Putamen (tissue), 1 donor: Measurements from ENCODE around the gene EML4.
"Not testable (repeated sequence)": the region's sequence is repeated elsewhere in the genome, so short reads cannot be mapped to it uniquely, and the experiment has no call there.

ENCODE experiments used
- DNase-seq: peaks from one replicate; pipeline ENCODE4 v3.0.0-alpha.2; 2016; ENCODE audit warnings: low spot score

Gene EML4

DNA sequence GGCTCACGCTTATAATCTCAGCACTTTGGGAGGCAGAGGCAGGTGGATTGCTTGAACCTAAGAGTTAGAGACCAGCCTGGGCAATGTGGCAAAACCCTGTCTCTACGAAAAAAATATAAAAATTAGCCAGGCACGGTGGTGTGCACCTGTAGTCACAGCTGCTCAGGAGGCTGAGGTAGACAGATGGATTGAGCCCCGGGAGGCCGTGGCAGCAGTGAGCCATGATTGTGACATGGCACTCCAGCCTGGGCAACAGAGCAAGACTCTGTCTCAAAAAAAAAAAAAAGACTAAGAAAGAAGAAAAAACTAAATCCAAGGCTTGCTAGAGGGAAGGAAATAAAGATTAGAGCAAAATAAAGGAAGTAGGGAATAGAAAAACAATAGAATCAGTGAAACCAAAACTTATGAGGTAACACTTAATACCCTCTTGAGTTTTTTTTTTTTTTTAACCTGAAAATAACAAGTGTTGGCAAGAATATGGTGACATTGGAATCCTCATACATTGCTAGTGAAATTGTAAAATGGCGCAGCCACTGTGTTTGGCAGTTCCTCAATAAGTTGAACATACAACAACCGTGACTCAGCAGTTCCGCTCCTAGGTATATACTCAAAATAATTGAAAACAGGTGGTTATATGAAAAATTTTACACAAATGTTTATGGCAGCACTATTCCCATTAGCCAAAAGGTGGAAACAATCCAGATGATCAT is 85.2 kb downstream of the EML4 start:
- DNase-seq, result no peak

DNA sequence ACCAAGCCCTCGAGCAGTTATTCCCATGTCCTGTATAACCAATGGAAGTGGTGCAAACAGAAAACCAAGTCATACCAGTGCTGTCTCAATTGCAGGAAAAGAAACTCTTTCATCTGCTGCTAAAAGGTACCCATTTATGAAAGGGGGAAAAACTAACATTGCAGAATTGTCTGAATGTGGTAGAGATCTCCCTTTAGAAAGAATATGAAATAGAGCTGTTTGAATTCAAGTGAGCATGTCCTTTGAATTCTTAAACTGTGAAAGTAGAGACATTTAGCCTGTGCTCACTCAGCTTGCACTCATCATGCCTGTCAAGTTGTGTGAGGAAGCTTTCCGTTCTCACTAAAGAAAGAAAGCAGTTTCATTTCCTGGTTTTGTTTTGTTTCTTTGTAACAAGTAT is 87.4 kb downstream of the EML4 start:
- DNase-seq, result no peak

DNA sequence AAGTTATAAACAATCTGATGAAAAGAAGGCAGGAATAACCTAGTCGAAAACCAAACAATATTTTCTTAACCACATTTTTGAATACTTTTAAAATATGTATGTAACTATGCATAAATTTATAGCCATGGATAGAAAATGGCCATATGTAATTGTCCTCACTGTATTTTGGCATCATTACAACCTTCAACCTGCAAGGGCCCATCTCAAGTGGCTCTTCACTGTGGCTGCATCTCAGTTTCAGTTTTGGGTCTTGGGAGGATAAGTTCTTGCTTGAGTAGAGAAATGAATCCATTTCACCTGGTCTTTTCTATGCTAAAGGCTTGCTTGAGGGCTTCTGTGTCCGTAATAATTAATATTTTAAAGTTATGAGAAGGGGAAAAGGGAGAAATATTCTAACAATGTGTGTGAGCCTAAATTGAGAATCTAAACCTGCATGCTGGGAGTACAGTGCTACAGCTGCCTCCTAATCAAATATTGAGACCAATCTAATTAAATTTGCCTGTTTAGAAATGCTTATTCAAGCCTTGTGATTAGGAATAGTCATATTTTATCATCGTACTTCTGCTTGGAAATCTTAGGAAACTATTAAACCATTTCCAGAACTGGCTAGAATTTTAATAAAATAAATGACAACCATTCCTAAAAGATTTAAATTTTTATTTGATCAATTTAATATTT is 92.5 kb downstream of the EML4 start:
- DNase-seq, result no peak

DNA sequence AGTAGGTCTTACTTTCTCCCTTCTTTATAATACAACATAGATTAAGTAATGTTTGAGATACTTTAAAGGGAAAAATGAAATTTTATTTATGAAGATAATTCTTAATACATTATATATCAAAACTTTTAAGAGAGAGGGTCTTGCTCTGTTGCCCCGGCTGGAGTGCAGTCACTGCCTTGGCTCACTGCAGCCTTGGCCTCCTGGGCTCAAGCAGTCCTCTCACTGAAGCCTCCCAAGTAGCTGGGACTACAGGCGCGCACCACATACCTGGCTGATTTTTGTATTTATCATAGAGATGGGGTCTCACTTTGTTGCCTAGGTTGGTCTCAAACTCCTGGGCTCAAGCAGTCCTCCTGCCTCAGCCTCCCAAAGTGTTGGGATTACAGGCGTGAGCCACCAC is 97.1 kb downstream of the EML4 start:
- no peak for DNase-seq

DNA sequence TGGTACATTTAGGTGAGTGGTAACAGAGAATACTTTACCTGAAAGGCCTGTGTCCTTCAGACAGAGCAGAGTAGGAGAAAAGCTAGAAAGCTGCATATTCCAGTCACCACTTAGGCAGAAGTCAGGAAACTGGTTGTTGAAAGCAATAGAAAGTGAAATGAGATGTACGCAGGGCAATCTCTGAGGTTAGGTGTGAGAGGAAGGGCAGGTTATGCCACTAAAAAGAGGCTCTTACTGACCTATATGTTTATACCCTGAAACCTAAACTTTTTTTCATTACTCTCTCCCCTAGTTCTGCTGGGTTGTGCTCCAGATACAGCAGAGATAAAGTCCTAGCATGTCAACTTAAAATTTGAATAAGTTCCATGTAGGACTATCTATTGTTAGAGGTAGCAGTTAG is 98.4 kb downstream of the EML4 start:
- no peak for DNase-seq

DNA sequence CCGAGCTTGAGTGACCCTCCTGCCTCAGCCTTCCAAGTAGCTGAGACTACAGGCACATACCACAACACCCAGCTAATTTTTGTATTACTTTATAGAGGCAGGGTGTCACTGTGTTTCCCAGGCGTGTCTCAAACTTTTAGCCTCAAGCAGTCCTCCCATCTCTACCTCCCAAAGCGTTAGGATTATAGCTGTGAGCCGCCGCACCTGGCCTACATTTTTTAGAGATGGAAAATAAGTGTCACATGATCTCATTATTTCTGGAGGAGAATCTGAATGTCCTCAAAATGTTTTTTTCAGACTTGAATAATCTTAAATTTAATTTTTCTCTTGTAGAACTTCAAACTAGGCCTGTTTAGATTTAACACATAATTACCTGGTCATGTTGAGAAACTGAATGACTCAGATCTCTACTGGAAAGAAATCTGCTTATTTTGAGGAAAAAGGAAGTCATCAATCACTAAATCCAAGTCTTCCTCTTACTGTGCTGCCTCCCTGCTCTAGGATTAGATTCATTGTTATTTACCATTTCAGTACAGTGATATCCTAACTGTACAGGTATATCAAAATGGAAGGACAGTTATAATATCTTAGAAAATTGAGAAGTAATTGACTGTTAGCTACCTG is 99.5 kb downstream of the EML4 start:
- DNase-seq, result no peak

DNA sequence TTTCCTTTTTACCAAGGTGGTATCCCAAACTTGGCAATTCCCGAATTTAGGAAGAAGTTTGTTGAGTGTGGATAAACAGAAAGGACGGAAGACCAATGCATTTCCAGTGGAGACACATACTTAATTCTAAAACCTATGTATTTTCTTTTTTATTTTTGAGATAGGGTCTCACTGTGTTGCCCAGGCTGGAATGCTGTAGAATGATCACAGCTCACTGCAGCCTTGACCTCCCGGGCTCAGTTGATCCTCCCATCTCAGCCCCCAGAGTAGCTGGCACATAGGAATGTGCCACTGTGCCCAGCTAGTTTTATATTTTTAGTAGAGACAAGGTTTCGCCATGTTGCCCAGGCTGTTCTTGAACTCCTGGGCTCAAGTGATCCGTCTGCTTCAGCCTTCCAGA is 101.6 kb downstream of the EML4 start:
- DNase-seq, result no peak

DNA sequence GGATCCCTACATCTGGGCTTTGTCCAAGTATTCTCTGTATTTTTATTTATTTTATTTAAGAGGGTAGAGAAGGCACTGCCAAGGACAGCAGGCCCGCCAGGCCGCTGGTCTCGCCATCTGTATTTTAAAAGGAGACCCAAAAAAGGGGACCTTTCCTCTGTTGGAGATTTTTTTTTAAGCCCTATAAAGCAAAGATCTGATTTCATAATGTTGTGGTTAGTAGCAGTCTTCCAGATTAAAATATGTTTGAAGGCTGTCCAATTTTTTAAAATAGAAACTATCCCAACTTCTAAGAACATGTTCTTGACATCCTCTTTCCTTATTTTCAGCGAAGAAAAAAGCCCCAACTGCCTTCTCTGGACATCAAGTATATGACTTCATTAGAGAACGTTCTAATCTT is 102.1 kb downstream of the EML4 start:
- DNase-seq, result not testable (repeated sequence)

DNA sequence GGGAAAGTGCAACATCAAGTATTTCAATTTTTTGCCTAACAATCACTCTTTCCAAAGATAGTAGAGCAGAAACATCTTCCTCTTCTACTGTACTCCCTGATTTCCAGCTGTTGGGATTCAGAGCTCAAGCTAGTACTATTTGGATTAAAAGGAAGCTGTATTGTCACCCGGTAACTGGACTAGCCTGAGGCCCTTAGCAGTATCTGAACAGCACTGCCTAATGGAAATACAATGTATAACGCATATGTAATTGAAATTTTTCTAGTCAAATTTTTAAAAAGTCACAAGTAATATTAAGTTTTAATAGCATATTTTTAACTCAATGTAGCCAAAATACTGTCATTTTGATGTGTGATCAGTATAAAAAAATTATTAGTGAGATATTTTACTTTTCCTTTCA is 105.7 kb downstream of the EML4 start:
- no peak for DNase-seq

DNA sequence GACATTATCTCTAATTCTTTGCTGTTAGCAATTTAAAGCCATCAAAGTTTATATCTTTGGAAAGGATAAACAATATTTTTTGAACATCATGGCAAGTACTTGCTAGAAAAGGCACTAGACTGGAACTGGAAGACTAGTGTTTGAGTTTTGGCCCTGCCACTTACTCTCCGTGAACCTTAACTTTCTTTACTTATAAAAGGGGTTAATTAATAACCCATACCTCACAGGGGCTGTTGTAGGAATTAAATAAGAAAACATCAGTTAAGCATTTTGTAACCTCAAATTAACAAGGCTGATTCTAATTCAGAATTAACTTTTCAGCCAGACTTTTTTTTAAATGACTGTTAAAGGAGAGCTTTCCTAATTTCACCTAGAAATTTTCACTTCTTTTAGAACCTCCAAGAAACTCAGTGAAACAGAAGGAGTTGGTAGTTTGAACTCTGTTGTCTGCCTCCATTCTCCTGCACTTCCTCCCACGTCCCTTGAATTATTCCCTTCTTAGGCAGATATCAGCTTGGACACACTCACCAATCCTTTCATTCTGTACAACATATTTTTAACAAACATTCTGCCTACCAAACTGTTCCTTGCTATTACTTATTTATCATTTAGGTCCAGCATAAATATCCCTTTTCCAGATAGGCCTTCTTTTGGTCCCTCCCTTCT is 112.4 kb downstream of the EML4 start:
- DNase-seq, result no peak

DNA sequence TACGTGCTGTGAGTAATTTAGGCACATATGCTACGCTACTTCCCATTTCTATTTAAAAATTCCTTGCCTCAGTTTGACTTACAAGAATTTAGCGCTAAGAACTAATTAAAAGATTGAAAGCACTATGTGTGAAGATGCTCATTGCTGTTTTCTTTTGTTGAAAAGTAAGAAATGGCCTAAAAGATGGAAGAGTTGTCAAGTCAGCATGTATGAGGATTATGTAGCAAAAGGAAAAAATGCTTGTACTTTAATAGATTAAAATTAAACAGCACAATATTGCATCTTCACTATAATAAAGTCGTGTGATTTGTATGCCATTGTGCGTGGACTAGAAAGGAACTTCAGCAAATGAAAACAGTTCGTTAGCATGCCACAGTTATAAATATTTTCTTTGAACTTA is 114.9 kb downstream of the EML4 start:
- DNase-seq, result no peak

DNA sequence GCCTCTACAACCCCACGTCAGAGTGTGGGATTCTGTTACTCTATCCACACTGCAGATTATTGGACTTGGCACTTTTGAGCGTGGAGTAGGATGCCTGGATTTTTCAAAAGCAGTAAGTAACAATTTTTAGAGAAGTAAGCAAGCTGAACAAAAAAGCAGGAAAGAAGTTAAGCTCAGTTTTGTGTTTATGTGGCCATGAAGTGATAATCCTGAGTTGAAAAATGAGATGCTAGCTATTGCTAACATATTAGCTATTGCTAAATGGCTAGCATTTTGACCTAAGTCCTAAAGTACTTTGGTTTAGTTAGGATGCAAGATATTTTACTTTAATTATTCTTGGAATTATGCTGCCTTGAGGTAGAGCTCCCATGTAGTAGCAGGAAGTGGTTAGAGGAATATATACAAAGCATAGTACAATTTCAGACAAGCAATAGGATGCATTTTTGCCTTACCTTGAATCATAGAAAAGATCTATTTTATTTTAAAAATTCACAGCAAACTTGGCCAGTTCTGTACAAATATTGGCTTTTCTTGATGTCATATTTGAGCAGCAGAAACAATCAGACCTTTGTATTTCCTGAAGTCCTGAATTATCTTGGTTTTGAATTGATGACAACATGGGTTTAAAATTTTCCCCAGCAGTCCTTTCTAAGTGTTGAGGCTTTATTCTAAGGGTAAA is 117.3 kb downstream of the EML4 start:
- DNase-seq, result no peak

DNA sequence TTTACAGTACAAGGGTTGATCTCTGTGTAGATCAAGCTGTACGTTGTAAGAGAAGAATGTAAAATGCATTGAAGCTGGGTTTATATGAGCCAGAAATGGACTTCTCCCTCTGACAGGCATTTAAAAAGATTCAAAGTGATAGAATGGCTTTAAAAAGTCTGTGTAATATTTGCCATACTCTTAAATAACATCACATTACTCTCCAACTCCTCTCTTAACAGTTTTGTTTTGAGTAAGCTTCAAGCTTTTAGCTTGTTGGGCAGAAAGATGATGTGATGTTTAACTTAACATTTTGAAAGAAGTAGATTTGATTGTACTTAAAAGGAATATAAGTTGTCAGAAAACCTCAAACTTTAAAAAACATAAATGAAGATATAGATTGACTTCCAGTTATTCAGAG is 119.7 kb downstream of the EML4 start:
- DNase-seq, result no peak

DNA sequence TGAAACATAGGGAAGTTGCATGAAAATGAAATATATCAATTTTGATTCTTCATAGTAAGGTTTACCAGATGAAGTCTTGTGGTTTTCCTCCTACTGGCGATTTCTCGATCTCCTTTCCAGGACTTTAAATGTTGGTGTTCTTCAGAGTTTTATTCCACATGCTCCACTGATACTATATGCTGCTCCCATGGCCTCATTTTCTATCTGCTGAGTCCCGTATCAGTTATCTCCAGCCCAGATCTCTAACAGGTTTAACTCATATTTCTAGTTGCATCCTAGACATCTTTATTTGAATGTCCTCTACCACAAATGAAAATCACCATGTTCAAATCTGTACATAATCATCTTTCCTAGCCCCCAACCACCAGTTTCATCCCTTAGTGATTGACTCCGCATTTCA is 120.1 kb downstream of the EML4 start:
- no peak for DNase-seq

DNA sequence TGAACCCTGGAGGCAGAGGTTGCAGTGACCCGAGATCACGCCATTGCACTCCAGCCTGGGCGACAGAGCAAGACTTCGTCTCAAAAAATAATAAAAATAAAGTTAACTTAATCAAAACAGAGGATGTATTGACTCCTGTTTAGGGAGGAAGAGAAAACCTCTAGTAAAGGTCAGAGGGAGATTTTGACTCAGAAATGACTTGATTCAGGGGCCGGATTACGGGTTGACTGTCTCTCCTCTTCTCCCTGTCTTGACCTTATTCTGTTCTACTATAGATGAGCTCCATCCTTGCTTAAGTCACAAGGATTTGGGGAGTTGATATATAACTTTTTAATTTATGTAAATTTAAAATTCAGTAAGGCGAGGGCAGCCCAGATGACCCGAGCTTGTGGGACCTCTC is 120.9 kb downstream of the EML4 start:
- no peak for DNase-seq

DNA sequence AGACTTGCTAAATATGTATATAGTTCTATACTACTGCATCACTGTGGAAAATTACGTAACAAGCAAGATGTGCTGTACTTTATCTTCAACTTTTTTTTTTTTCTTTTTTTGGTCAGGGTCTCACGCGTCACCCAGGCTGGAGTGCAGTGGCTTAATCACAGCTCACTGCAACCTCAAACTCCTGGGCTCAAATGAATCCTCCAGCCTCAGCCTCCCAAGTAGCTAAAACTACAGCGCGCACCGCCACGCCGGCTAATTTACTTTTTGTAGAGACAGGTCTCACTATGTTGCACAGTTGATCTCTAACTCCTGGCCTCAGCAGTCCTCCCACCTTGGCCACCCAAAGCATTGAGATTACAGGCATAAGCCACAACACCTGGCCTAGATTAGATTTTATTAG is 123.9 kb downstream of the EML4 start:
- DNase-seq, result no peak

DNA sequence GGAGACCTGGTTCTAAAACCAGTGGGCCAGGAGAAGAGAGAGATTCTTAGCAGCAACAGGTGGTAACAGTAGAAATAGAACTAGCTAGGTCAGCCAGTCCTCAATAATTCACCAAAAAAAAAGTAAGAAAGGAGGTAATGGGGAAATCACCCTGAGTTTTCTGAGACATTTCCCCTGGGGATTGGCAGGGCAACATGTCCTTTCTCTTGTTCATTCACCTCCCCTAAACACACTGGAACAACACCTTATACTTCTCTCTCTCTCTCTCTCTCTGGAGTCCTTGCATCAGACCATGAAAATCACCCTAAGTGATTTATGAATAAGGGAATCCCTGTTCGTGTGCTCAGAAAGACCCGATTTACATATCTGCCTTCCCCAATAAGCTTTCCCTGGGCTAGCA is 127.1 kb downstream of the EML4 start:
- no peak for DNase-seq

DNA sequence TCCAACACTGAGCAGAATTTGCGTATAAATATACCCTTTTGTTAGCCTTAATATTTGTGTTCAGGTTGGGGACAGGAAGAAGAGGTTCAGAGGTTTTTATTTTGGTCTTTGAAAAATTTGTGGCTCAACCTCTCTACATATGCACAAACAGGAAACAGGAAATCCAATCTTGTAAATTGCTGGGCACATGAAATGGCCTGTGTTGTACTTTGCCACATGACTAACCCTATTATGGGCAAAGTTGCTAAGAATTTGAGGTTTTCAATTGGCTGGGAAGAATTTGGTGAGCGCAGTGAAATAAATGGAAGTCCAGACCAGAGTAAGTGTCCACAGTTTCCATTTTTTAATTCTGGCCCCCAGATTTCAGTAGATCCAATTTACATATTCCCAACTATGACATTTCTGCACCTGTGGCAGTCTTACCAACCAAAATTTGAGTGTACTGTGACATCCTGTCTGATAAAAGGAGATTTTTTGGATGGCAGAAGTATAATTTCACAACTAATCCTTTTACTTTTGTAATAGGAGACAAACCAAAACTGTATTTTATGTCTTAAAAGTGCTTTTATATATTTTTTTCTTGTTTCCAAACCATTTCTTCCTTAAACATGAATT is 128.3 kb downstream of the EML4 start:
- no peak for DNase-seq

DNA sequence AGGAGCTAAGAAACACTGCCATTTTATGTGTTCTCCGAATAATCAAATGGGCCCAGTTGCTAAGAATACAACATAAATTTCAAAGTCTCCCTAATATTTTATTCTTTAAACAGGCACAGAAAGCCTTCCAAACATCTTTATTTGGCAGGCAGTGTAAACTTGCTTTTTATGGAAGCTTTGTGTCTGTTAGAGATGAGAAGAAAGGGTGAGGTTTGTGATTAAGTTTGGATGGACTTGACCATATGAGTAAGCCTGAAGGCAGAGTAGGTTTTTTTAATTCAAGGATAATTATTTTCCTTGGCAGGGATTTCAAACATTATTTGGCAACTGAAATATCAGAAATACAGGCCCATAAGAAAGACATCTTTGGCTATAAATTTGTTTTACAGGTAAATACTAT is 129.0 kb downstream of the EML4 start:
- DNase-seq, result no peak

DNA sequence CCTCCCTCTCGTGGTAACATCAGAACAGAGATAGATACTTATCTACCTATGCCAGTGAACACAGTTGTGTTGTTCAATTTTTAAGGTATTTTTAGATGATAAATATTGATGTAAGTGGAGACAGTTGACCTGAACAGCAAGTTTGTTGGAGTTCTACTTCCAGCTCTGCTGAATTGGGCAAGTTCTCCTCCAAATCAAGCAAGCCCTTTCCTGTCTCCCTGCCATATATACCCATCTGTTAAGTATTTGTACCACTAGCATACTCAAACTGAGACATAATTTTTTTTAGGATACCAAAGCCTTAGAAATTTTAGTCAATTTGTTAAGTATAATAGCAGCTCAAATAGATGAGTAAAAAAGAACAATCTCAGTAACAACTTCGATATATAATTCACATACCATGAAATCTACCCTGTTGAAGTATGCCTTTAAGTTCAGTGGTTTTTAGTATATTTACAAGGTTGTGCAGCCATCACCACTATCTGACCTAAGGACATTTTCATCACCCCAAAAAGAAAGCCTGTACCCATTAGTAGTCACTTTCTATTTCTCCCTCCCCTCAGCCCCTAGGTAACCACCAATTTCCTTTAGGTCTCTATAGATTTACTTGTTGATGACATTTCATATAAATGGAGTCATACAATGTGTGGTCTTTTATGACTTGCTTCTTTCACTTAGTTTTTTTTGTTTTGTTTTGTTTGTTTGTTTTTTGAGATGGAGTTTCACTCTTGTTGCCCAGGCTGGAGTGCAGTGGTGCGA is 130.0 kb downstream of the EML4 start:
- no peak for DNase-seq

DNA sequence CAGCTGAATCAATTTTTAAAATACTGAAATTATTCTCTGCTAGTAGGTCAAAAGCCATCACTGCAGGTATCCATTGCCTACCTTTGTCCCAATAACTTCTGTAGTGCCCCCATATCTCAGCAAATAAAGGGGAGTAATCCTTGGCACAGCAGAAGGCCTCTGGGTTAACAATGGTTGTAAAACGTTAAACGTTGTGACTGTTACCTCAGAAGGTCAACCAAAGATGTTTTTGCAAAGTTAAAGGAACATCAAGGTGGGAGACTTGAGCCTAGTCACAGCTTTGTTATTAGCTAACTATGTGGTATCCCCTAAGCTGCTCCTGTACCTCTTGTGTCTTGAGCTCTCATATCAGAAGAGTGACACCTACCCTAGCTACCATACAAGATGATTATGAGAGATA is 131.4 kb downstream of the EML4 start:
- no peak for DNase-seq
